ENCODE data around the gene SPSB4. TPM values are rescaled to one million over a fixed set of nuclear protein-coding genes. Genes with fewer than 3 reads are reported as not detected.
"Not testable (repeated sequence)": the region's sequence is repeated elsewhere in the genome, so short reads cannot be mapped to it uniquely, and the experiment has no call there.

The SPSB4 gene
- total RNA-seq, 1 experiment from 2014 or later: 0.05 TPM

- Histone ChIP-seq H3K9me3 (replicated peaks) (no peaks in the 10 kb centered on the region), H3K4me1 (replicated peaks) (no peaks in the 10 kb centered on the region), H3K36me3 (no peaks in the 10 kb centered on the region), H3K27ac (no peak overlapping the region), H3K27me3 (replicated peaks) (no peaks in the 10 kb centered on the region), H3K4me3 (no peak overlapping the region)
- DNase-seq (ENCODE audit: low read depth in 1 of 2, low spot score in 2 of 2): no peak
Observed at GRCh38 chr3:141115789-141116541, 64.8 kb downstream of the SPSB4 start.

DNA sequence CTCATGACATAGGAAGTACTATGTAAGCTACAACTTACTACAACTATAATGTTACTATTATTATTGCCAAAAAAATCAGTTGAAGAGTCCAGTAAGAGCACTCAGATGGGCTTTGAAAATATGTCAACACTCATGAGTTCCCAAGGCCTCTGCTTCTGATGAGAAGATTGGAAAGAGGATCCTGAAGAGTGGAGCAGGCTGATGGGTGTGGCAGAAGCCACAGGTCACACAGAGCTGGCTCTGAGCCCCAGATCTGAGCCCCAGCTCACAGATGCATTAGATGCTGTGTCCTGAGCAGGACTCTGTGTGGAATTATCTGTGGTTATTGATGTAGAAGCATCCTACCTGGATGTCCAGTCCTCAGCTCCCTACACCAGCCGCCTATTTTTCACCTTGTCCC is 65.6 kb downstream of the SPSB4 start:
- H3K4me1 ChIP-seq (replicated peaks): no peaks in the 10 kb centered on the region
- H3K36me3 ChIP-seq: no peaks in the 10 kb centered on the region
- no peak overlapping the region for H3K27ac ChIP-seq
- no peaks in the 10 kb centered on the region for H3K27me3 ChIP-seq (replicated peaks)
- no peak overlapping the region for H3K4me3 ChIP-seq
- no peaks in the 10 kb centered on the region for H3K9me3 ChIP-seq (replicated peaks)
- DNase-seq (ENCODE audit: low read depth in 1 of 2, low spot score in 2 of 2): no peak

DNA sequence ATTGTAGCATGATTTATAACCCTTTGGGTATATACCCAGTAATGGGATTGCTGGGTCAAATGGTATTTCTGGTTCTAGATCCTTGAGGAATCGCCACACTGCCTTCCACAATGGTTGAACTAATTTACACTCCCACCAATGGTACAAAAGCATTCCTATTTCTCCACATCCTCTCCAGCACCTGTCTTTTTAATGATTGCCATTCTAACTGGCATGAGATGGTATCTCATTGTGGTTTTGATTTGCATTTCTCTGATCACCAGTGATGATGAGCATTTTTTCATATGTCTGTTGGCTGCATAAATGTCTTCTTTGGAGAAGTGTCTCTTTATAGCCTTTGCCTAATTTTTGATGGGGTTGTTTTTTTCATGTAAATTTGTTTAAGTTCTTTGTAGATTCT is 66.8 kb downstream of the SPSB4 start:
- H3K9me3 ChIP-seq (replicated peaks); H3K36me3 ChIP-seq; H3K27ac ChIP-seq; H3K4me3 ChIP-seq; DNase-seq (ENCODE audit: low read depth in 1 of 2, low spot score in 2 of 2); H3K4me1 ChIP-seq (replicated peaks); H3K27me3 ChIP-seq (replicated peaks): not testable (repeated sequence)

DNA sequence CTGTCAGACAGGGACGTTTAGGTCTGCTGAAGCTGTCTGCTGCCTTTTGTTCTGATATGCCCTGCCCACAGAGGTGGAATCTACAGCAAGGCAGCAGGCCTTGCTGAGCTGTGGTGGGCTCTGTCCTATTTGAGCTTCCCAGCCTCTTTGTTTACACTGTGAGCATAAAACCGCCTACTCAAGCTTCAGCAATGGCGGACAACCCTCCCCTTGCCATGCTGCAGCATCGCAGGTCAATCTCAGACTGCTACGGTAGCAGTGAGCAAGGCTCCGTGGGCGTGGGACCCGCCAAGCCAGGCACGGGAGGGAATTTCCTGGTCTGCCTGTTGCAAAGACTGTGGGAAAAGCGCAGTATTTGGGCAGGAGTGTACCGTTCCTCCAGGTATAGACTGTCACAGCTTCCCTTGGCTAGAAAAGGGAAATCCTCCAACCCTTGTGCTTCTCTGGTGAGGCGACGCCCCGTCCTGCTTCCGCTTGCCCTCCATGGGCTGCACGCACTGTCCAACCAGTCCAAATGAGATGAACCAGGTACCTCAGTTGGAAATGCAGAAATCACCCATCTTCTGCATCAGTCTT is 71.4 kb downstream of the SPSB4 start:
- Histone ChIP-seq H3K27ac (no peak overlapping the region), H3K27me3 (replicated peaks) (no peaks in the 10 kb centered on the region; the same call in 1 of the 2 replicates), H3K4me3 (no peak overlapping the region), H3K4me1 (replicated peaks) (no peaks in the 10 kb centered on the region), H3K9me3 (replicated peaks) (no peaks in the 10 kb centered on the region), H3K36me3 (no peaks in the 10 kb centered on the region)
- no peak for DNase-seq (ENCODE audit: low read depth in 1 of 2, low spot score in 2 of 2)

DNA sequence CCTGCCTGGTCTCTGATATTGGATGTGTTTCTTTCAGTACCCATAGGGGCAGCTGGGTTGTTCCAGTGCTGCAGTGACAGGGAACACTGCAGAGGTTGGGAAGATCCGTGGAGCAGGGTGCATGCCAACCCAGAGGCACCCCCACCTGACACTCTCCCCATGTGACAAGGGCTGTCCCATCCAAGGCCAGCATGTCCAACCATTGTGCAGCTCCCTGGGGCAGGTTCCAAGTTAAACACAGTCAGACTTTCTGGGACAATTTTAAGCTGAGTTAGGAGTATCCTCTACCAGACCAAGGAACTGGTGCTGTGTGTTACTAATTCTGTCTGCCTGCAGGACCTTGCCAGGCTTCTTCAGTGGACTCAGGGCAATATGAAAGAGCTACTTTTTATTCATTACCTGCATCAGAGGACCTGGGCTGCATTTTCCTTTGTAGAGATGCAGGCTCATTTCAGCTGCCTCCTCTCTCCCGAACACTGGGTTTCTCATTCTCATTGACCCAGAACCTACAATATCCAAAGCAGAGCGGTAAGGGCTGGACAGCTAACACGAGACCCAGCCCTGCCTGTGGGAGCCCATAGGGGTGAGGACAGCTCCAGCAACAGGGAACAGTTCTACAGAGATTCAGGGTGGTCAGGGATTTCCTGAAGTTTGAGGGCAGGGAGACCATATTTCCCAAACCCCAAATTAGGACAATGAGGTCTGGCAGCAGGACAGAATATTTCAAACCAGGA is 72.7 kb downstream of the SPSB4 start:
- Histone ChIP-seq H3K4me1 (replicated peaks) (no peaks in the 10 kb centered on the region), H3K4me3 (no peak overlapping the region), H3K27ac (no peak overlapping the region), H3K9me3 (replicated peaks) (no peaks in the 10 kb centered on the region), H3K36me3 (no peaks in the 10 kb centered on the region), H3K27me3 (replicated peaks) (no peaks in the 10 kb centered on the region; the same call in 1 of the 2 replicates)
- DNase-seq (ENCODE audit: low read depth in 1 of 2, low spot score in 2 of 2): no peak

- H3K27ac ChIP-seq: no peak overlapping the region
- no peak for DNase-seq (ENCODE audit: low read depth in 1 of 2, low spot score in 2 of 2)
- H3K4me3 ChIP-seq: no peak overlapping the region
- no peaks in the 10 kb centered on the region for H3K36me3 ChIP-seq
- no peaks in the 10 kb centered on the region for H3K4me1 ChIP-seq (replicated peaks)
- no peaks in the 10 kb centered on the region for H3K9me3 ChIP-seq (replicated peaks)
- H3K27me3 ChIP-seq (replicated peaks): no peaks in the 10 kb centered on the region; the same call in 1 of the 2 replicates
Observed at GRCh38 chr3:141124715-141125114, 73.6 kb downstream of the SPSB4 start.

DNA sequence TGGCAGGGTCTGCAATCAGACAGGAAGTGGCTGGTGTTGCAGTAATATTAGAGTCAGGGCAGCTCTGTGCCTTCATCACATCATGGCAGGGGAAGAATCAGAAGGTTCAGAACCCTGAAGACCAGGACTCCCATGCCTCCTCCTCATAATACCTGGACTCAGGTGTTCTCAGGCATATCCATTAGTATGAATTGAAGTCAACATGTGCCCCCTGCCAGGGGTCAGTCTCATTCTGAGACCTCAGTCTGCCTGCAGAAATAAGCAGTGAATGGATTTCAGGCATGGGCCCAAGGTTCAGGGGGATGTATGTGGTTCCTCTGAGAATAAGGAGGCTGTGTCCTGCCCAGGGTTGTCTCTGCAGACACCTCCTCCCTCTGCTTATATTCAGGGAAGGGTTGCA is 74.2 kb downstream of the SPSB4 start:
- no peak overlapping the region for H3K4me3 ChIP-seq
- H3K9me3 ChIP-seq (replicated peaks): no peaks in the 10 kb centered on the region
- no peaks in the 10 kb centered on the region; the same call in 1 of the 2 replicates for H3K27me3 ChIP-seq (replicated peaks)
- no peaks in the 10 kb centered on the region for H3K4me1 ChIP-seq (replicated peaks)
- H3K27ac ChIP-seq: no peak overlapping the region
- H3K36me3 ChIP-seq: no peaks in the 10 kb centered on the region
- DNase-seq (ENCODE audit: low read depth in 1 of 2, low spot score in 2 of 2): no peak

GRCh38 chr3:141126661-141127343 is 75.7 kb downstream of the SPSB4 start:
- H3K4me3 ChIP-seq: no peak overlapping the region
- H3K27me3 ChIP-seq (replicated peaks): no peaks in the 10 kb centered on the region; the same call in 1 of the 2 replicates
- no peak for DNase-seq (ENCODE audit: low read depth in 1 of 2, low spot score in 2 of 2)
- H3K4me1 ChIP-seq (replicated peaks): no peaks in the 10 kb centered on the region
- H3K36me3 ChIP-seq: no peaks in the 10 kb centered on the region
- H3K27ac ChIP-seq: no peak overlapping the region
- no peaks in the 10 kb centered on the region for H3K9me3 ChIP-seq (replicated peaks)

DNA sequence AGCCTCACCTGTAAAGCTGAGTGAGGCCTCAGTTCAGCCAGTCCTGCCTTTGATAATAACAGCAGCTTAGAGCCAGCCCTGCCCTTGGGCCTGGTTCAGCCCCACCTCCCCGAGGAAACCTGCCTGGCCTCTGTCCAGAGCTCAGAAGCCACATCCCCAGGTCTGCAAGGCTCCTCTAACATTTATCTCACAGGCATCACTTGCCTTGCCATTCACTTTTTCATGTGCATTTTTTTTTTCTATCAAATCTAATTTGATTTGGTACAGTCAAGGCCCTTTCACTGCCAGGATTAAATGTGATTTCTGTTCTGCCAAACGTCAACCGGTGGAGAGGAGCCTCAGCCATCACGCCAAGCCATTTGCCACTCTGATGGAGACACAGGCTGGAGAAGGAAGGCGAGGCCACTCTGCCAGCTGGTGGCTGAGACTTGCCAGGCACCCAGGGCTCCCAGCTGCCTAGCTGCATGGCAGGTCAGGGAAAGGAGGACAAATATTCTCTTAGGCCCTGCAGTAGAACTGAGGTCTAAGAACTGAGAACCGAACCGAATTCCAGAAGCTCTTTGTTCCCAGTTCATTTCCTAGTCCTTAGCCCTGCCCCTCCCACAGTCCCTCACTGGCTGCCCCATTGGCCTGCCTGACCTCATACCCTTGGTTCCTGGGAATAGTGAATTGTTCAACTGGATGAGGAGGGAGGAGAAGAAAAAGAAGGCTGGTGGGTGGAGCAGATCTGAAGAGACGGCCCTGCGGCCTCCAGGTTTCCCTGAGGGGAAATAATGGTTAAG is 76.4 kb downstream of the SPSB4 start:
- DNase-seq (ENCODE audit: low read depth in 1 of 2, low spot score in 2 of 2): no peak
- Histone ChIP-seq H3K9me3 (replicated peaks) (no peaks in the 10 kb centered on the region), H3K4me1 (replicated peaks) (no peaks in the 10 kb centered on the region)

DNA sequence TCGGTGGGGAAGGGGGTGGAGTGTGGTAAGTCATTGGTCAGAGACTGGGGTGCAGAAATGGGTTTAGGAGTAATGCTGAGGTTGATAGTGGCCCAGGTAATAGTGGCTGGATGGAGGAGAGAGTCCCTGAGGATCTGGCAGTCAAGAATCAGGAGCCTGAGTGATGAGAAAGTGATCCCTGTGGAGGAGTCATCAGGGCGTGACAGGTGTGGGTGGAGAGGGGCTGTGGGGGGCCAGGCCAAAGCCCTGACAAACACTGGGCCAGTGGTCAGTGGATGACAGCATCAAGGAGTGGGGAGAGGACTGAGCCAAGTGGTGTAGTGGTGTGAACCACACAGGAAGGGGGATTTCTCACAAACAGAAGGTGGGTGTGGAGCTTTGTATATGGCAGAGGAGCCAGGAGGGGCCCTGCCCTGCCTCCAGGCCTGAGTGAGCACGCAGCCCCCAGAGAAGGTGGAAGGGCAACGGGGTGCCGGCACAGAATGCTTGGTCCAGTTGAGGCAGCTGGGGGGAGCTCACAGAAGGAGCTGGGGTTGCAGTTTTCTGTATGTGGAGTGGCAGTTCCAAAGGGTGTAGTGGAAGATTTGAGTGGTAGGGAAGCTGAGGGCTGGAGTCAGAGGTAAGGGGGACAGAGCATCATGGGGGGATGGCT is 77.1 kb downstream of the SPSB4 start:
- no peaks in the 10 kb centered on the region for H3K36me3 ChIP-seq

More for the DNA sequence above, 76.4 kb downstream of the SPSB4 start:
- no peaks in the 10 kb centered on the region for H3K36me3 ChIP-seq
- H3K27ac ChIP-seq: no peak overlapping the region
- no peaks in the 10 kb centered on the region; the same call in 1 of the 2 replicates for H3K27me3 ChIP-seq (replicated peaks)
- H3K4me3 ChIP-seq: no peak overlapping the region

GRCh38 chr3:141129049-141129448 is 77.9 kb downstream of the SPSB4 start:
- H3K27ac ChIP-seq: no peak overlapping the region
- no peak for DNase-seq (ENCODE audit: low read depth in 1 of 2, low spot score in 2 of 2)
- no peaks in the 10 kb centered on the region for H3K36me3 ChIP-seq
- no peak overlapping the region for H3K4me3 ChIP-seq
- no peaks in the 10 kb centered on the region; the same call in 1 of the 2 replicates for H3K27me3 ChIP-seq (replicated peaks)
- H3K9me3 ChIP-seq (replicated peaks): no peaks in the 10 kb centered on the region
- no peaks in the 10 kb centered on the region for H3K4me1 ChIP-seq (replicated peaks)

More for the DNA sequence above, 77.1 kb downstream of the SPSB4 start:
- no peaks in the 10 kb centered on the region for H3K4me1 ChIP-seq (replicated peaks)
- H3K9me3 ChIP-seq (replicated peaks): no peaks in the 10 kb centered on the region
- no peak overlapping the region for H3K27ac ChIP-seq
- no peaks in the 10 kb centered on the region; the same call in 1 of the 2 replicates for H3K27me3 ChIP-seq (replicated peaks)
- DNase-seq (ENCODE audit: low read depth in 1 of 2, low spot score in 2 of 2): no peak
- H3K4me3 ChIP-seq: no peak overlapping the region

- Histone ChIP-seq H3K4me3 (no peak overlapping the region), H3K27me3 (replicated peaks) (no peaks in the 10 kb centered on the region; the same call in 1 of the 2 replicates), H3K27ac (no peak overlapping the region), H3K4me1 (replicated peaks) (no peaks in the 10 kb centered on the region), H3K9me3 (replicated peaks) (no peaks in the 10 kb centered on the region), H3K36me3 (no peaks in the 10 kb centered on the region)
- DNase-seq (ENCODE audit: low read depth in 1 of 2, low spot score in 2 of 2): no peak
Observed at GRCh38 chr3:141129541-141130011, 78.4 kb downstream of the SPSB4 start.
